CD4-positive, alpha-beta T cell treated with Interleukin-4 for 1 hour (primary cell): ENCODE data around the gene PARL.

ENCODE experiments used
- DNase-seq, 2 donors: peaks; one replicate each; pipeline ENCODE4 v3.0.0-alpha.2; 2020 to 2022

PARL gene

GRCh38 chr3:183845608-183846288 is 38.9 kb downstream of the PARL start:
- DNase-seq, result no peak

- DNase-seq, result no peak
Observed at GRCh38 chr3:183845090-183845489, 39.6 kb downstream of the PARL start.

GRCh38 chr3:183844606-183845005 is 40.1 kb downstream of the PARL start:
- DNase-seq, result no peak

GRCh38 chr3:183839751-183840150 is 44.9 kb downstream of the PARL start:
- DNase-seq, result no peak

- DNase-seq, result no peak
Observed at GRCh38 chr3:183837894-183838293, 46.8 kb downstream of the PARL start.

- no peak for DNase-seq
Observed at GRCh38 chr3:183837390-183837789, 47.3 kb downstream of the PARL start.

- DNase-seq, result no peak
Observed at GRCh38 chr3:183833516-183833915, 51.2 kb downstream of the PARL start.

GRCh38 chr3:183830187-183830586 is 54.5 kb downstream of the PARL start:
- no peak for DNase-seq

- no peak for DNase-seq
Observed at GRCh38 chr3:183829466-183829865, 55.2 kb downstream of the PARL start.

- DNase-seq, result no peak
Observed at GRCh38 chr3:183828538-183828870, 56.2 kb downstream of the PARL start.

GRCh38 chr3:183827809-183828537 is 56.7 kb downstream of the PARL start:
- DNase-seq, result no peak

- no peak for DNase-seq
Observed at GRCh38 chr3:183826448-183827250, 58.0 kb downstream of the PARL start.

- DNase-seq, result peak in 1 of 2 donors; percentile 49
Observed at GRCh38 chr3:183825456-183826161, 59.1 kb downstream of the PARL start, which contains the start of gene MAP6D1. Gene MAP6D1, minus strand, starts transcription at chr3:183825577. Its CDS starts 30 bp downstream, at chr3:183825547.

GRCh38 chr3:183824761-183825455 is 59.8 kb downstream of the PARL start:
- peak in 1 of 2 donors; percentile 11 for DNase-seq

- no peak for DNase-seq
Observed at GRCh38 chr3:183823963-183824362, 60.7 kb downstream of the PARL start.

- DNase-seq, result no peak
Observed at GRCh38 chr3:183822631-183823030, 62.0 kb downstream of the PARL start.

GRCh38 chr3:183819831-183820230 is 64.8 kb downstream of the PARL start:
- DNase-seq, result no peak

GRCh38 chr3:183818706-183819624 is 65.7 kb downstream of the PARL start:
- no peak for DNase-seq

GRCh38 chr3:183818041-183818620 is 66.5 kb downstream of the PARL start:
- no peak for DNase-seq

- DNase-seq, result no peak
Observed at GRCh38 chr3:183817639-183818038, 67.0 kb downstream of the PARL start.
